Mesothelial cell of epicardium (in vitro differentiated cells): ENCODE data around the gene CSHL1. TPM values are rescaled to one million over a fixed set of nuclear protein-coding genes. Genes with fewer than 3 reads are reported as not detected.

Experiments
- DNase-seq, 2 experiments: peaks; one replicate each; pipeline ENCODE4 v3.0.0; 2021; ENCODE audit warnings: low spot score in 2 of 2; ENCODE audit not compliant: unreplicated experiment in 2 of 2
- H3K27ac Mint-ChIP-seq: 2 replicates; pipeline ENCODE4 v1.8.0; 2021; ENCODE audit warnings: mixed read lengths
- H3K27me3 Mint-ChIP-seq: 2 replicates; pipeline ENCODE4 v1.8.0; 2021; ENCODE audit warnings: low read depth, mixed read lengths
- H3K36me3 Mint-ChIP-seq: 2 replicates; pipeline ENCODE4 v1.8.0; 2021; ENCODE audit warnings: mixed read lengths
- H3K4me1 Mint-ChIP-seq: 2 replicates; pipeline ENCODE4 v1.8.0; 2021; ENCODE audit warnings: mixed read lengths
- H3K4me3 Mint-ChIP-seq: 2 replicates; pipeline ENCODE4 v1.8.0; 2021; ENCODE audit warnings: mild to moderate bottlenecking, moderate library complexity, mixed read lengths
- H3K9me3 Mint-ChIP-seq: 2 replicates; pipeline ENCODE4 v1.8.0; 2021; ENCODE audit warnings: mixed read lengths
- CTCF ChIP-seq: fragments of 200-600 bp; sonication (generic); IDR thresholded peaks from one replicate; pipeline ENCODE4 v1.5.0; 2021; ENCODE audit warnings: antibody characterized with exemption; ENCODE audit not compliant: unreplicated experiment
- total RNA-seq: library from RNA; stranded (reverse); gene quantifications from 3 replicates; pipeline ENCODE4 v1.2.1, GENCODE V29; 2021

CSHL1 gene
- total RNA-seq, 1 donor from 2014 or later = not detected

GRCh38 chr17:63942309-63942985 lies 31.4 kb upstream of the CSHL1 start:
- H3K27me3 Mint-ChIP-seq = peaks cover 2% of the 10 kb centered on the region
- no peaks in the 10 kb centered on the region for H3K36me3 Mint-ChIP-seq
- no peaks in the 10 kb centered on the region for H3K9me3 Mint-ChIP-seq
- H3K4me1 Mint-ChIP-seq = peaks cover 2% of the 10 kb centered on the region
- no peak for DNase-seq
- no peak overlapping the region for H3K27ac Mint-ChIP-seq
- H3K4me3 Mint-ChIP-seq = no peak overlapping the region
- no peak for TF ChIP-seq CTCF

GRCh38 chr17:63941751-63942150 lies 30.7 kb upstream of the CSHL1 start:
- Mint-ChIP-seq H3K4me1 (peaks cover 2% of the 10 kb centered on the region), H3K9me3 (no peaks in the 10 kb centered on the region), H3K36me3 (no peaks in the 10 kb centered on the region), H3K27me3 (peaks cover 2% of the 10 kb centered on the region), H3K27ac (no peak overlapping the region), H3K4me3 (no peak overlapping the region)
- TF ChIP-seq CTCF = no peak
- DNase-seq = no peak

- no peak overlapping the region for H3K27ac Mint-ChIP-seq
- H3K4me1 Mint-ChIP-seq = no peaks in the 10 kb centered on the region
- H3K27me3 Mint-ChIP-seq = peaks cover 3% of the 10 kb centered on the region
- TF ChIP-seq CTCF = no peak
- no peak overlapping the region for H3K4me3 Mint-ChIP-seq
- no peak for DNase-seq
- H3K9me3 Mint-ChIP-seq = no peaks in the 10 kb centered on the region
- H3K36me3 Mint-ChIP-seq = no peaks in the 10 kb centered on the region
These were observed 30.1 kb upstream of the CSHL1 start for GRCh38 chr17:63941162-63941561.

- no peaks in the 10 kb centered on the region for H3K4me1 Mint-ChIP-seq
- no peak overlapping the region for H3K27ac Mint-ChIP-seq
These were observed 29.5 kb upstream of the CSHL1 start for GRCh38 chr17:63940584-63940983.

GRCh38 chr17:63939884-63940283 lies 28.8 kb upstream of the CSHL1 start:
- no peak overlapping the region for H3K4me3 Mint-ChIP-seq
- no peak for DNase-seq
- TF ChIP-seq CTCF = no peak
- no peak overlapping the region for H3K27ac Mint-ChIP-seq
- H3K36me3 Mint-ChIP-seq = no peaks in the 10 kb centered on the region
- H3K27me3 Mint-ChIP-seq = peaks cover 4% of the 10 kb centered on the region
- no peaks in the 10 kb centered on the region for H3K4me1 Mint-ChIP-seq
- H3K9me3 Mint-ChIP-seq = no peaks in the 10 kb centered on the region

More at GRCh38 chr17:63940584-63940983, 29.5 kb upstream of the CSHL1 start:
- Mint-ChIP-seq H3K9me3 (no peaks in the 10 kb centered on the region), H3K4me3 (no peak overlapping the region), H3K27me3 (peaks cover 4% of the 10 kb centered on the region), H3K36me3 (no peaks in the 10 kb centered on the region)
- DNase-seq = no peak
- TF ChIP-seq CTCF = no peak
